GM21360 (cell line): ENCODE data around the gene SRI.
A peak's percentile ranks its signal among the peaks of the same experiment; 100 is the strongest.

Source experiments
- ATAC-seq: cut with Tn5 transposase; IDR thresholded peaks from one replicate; pipeline ENCODE4 v1.9.1; 2021; ENCODE audit warnings: mild to moderate bottlenecking, moderate library complexity; ENCODE audit not compliant: unreplicated experiment

The SRI gene

GRCh38 chr7:88226201-88226600 lies 6.4 kb upstream of the SRI start:
- no peak for ATAC-seq

DNA sequence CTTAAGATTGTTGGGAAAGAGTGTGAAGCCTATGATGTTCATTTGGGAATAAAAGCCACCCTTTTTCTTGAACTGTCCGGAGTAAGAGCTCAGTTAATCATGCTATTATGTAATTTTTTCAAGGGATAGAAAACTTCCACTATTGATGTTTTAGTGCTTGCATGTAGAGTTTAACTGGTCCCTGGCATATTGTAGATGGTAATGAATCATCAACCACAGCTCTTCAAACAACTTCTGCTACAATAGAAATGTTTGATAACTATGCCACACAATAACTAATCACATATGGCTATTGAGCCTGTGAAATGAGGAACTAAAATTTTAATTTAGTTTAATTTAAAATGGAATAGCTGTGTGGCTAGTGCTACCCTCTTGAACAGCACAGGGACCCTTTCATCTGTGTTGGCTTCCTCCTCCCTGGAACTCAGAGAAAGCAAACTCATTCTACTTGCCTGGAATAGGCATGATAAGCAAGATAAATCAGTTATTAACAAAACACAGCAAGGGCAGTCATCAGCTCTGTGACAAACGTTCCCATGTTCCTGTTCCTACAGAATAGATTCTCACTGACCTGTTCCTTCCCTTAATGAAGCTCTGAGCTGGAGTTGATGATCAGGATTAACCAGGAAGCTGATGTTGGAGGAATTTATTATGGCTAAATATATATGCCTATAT lies 4.9 kb upstream of the SRI start:
- no peak for ATAC-seq

DNA sequence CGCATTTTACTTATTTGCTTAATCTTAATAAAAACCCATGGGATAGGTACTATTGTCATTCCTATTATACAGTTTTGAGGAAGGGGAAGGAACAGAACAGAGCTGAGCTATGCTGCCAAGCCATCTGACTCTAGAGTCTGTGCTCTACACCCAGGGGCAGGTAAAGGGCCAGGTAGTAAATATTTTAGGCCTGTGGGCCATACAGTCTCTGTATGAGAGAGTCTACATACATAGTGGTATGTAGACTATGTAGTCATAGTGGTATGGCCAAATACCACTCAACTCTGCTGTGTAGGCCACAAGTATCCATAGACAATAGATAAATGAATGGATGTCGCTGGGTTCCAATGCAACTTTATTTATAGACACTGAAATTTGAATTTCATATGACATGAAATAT lies 3.4 kb upstream of the SRI start:
- no peak for ATAC-seq

- peak; percentile 23 for ATAC-seq
Measured at GRCh38 chr7:88218836-88219605, 817 bp downstream of the SRI start.

- no peak for ATAC-seq
Measured at GRCh38 chr7:88218429-88218745, 1.5 kb downstream of the SRI start.

DNA sequence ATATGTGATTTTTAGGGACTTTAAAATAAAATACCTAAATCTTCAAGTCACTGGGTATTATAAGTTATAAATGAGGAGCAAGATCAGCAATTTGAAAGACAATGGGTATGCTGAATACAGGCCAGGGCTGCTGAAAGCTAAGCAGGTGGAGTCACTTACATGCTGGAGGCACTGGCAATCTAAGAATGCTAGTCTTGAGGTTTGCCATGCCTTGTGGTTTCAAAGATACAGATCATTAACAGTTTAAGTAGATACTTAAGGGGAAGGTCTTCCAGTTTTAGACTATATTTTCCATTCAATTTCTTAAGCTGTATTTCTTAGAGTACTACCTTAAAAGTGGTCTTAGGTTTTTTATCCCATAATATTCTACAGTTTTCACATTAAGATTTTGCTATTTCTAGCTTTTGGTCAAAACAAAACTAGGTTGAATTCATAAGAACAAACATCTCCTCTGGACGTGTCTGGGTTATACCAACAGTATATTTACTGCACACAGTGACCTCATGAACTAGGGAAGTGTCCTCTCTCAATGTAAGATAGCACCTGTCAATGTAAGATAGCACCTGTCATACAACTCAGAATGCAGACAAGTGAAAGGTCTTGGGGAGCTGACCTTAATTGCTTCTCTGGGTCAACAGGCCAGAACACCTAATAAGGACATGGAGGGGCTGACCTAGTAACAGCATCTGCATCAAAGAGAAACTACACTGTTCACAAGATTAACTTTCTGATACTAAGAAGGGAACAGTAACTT lies 2.0 kb downstream of the SRI start:
- peak; percentile 62 for ATAC-seq

DNA sequence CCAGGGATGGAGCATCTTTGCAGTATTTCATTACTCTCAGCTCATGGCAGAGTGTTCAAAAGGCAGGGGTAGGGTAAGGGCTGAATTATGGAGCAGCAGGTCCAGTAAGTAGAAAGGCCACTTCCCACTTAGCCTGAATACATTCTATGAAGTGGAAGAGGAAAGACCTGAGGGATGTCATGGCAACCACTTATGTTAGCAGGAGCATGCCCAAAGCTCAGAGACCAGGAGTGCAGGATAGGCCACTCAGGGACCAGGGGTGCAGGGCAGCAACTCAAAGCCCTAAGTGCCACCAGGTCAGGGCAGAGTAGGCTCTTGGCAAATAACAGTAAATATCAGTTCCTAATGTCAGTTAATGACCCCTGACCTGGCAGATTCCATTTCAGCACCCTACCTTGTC lies 3.6 kb downstream of the SRI start:
- ATAC-seq, result no peak

DNA sequence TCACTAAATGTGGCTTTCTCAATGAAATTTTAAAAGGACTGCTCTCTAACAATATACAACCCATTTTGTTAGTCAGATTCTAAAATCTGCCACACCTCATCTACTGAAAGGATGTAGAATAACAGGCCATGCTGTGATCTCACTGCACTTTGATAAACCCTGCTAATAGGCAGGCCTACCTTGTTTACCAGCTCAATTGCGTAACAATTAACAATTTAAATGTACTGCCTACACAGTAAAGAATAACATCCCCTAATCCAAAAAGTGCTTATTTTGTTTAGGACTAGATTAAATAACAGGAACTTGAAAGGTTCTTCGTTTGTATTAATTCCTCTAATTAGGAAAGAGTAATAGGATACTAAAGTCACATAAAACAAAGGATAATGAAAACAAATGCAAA lies 4.5 kb downstream of the SRI start:
- ATAC-seq, result no peak

DNA sequence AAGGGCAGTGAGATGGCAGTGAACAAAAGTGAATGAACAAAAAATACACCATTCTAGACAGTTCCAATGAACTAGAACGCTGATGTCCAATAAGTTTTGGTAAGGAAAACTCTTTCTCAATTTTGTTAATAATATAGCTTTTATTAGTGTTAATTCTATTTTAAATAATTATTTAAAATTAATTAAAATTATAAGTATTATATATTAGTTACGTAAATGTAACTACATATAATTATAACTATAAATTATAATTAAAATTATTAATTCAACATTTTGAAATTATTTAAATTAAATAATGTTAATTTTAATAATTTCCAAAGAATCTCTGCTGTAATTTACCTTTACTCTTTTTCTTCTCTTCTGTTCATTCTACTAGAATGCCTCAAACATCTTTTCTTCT lies 5.4 kb downstream of the SRI start:
- ATAC-seq, result no peak

DNA sequence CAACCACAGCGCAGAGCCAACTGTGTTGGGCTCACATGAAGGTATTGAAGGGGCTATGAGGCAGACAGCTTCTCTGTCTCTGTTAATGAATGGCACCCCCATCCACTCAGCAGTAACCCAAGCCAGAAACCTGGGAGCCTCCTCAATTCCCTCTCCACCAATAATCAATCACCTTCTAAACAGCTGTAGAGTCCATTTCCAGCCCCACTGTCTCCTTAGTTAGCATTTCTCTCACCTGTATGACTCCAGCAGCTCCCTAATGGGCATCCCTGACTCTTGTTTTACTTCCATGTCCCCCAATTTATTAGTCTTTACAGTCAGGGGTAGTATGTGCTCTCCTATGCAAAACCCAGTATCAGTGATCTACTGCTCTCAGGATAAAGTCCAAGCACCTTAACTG lies 6.9 kb downstream of the SRI start:
- ATAC-seq, result no peak

- ATAC-seq, result no peak
Measured at GRCh38 chr7:88208521-88208920, 11.3 kb downstream of the SRI start.

- no peak for ATAC-seq
Measured at GRCh38 chr7:88206254-88206653, 13.6 kb downstream of the SRI start.

DNA sequence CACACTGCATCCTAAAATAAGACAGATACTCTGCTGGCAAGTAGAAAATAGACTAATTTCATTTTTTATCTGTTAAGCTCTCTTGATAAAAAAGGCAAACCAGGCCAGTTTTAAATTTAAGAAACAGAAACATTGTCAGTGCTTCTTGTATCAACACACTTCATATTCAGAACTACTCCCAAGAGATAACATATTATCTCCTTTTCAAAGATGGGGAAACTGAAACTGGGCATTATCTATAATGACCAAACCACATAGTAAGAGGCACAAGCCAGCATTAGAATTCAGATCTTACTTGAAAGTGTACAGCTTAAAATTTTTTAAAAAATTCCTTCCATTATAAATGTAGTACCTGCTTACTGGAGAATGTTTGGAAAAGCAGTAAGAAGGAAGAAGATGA lies 14.7 kb downstream of the SRI start:
- no peak for ATAC-seq

DNA sequence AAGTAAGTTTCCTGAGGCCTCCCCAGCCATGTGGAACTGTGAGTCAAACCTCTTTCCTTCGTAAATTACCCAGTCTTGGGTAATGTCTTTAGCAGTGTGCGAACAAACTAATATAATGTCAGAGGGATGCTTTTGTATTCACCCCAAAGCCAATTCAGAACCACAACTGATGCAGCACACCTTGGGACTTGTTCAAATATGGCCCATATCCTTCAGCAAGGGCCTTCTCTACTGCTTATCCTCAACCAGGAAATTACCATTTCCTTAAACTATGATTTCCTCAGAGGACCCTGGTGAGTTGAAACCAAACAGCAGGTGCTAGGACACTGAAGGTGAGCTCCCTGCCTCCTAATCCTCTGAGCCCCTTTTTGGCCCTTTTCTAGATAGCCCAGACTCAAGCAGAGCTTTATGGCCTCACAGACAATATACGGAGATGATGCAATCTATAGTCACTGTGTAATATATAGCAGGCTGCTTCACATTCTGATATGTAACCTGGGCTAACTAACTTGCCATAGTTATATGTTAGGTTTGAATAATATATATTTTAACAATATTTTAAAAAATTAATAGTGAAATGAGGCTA lies 15.2 kb downstream of the SRI start:
- no peak for ATAC-seq

GRCh38 chr7:88203401-88203800 lies 16.4 kb downstream of the SRI start:
- ATAC-seq, result no peak

- no peak for ATAC-seq
Measured at GRCh38 chr7:88202799-88203198, 17.0 kb downstream of the SRI start.

DNA sequence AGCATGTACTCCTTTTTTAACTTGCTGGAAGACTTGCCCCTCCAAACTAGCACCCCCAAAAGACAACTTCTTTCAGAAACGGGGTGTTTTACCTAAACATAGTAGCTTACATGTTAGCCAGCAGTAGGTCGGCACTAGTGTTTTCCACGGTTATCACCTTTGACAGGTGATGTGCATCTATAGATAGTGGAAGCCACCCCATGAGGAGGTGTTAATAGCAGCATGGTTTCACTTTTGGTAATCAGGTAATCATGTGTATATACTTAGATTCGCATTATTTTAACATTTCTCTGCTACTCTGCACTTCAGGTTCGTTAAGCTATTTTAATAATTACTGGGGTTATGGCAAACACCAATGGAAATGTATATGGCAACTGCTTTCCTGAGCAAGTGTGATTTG lies 17.6 kb downstream of the SRI start:
- ATAC-seq, result no peak

DNA sequence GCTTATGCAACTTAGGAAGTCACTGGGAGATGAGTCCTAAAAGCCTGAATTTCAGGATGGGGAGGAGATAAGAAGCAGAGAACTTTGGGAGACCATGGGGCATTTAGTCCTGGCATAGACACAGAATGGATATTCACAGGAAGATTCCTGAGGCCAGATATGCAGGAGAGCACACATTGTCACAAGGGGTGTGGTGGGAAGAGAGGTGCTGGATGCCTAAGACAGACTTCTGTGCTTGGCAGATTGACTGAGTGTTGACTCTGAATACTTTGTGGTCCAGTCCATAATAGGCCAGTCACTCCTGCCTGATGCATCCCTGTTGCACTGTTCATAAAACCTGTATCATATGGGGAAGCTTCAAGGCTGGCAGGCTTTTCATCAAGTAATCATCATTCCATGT lies 18.5 kb downstream of the SRI start:
- ATAC-seq, result no peak

GRCh38 chr7:88200789-88201188 lies 19.0 kb downstream of the SRI start:
- no peak for ATAC-seq

- ATAC-seq, result no peak
Measured at GRCh38 chr7:88200261-88200660, 19.6 kb downstream of the SRI start.

DNA sequence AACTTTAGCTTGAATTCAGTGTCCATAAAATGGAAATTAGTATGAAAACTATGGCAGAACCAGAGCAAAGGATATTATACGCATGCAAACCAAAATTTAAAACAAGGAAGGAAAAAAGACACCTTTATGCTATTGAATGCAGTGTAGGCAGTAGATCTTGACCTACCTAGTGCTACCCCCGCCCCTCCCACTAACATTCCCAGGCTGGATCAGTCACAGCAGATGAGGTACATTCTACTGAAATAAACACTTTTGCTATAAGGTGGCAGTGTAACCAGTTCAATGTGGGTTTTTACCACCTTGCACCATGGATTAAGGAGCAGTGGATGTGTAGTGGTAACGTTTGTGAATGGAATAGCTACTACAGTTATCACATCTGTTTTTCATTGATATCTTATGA lies 27.9 kb downstream of the SRI start:
- no peak for ATAC-seq

GRCh38 chr7:88185650-88186049 lies 34.2 kb downstream of the SRI start:
- ATAC-seq, result no peak
